HPDE6-E6E7 (cell line): Measurements from ENCODE around the gene SLC19A1.
"Not testable (repeated sequence)": the region's sequence is repeated elsewhere in the genome, so short reads cannot be mapped to it uniquely, and the experiment has no call there.

Experiments
- DNase-seq: peaks from one replicate; pipeline ENCODE4 v3.0.0; 2011; ENCODE audit warnings: missing footprints; ENCODE audit errors: extremely low spot score

Gene SLC19A1

DNA sequence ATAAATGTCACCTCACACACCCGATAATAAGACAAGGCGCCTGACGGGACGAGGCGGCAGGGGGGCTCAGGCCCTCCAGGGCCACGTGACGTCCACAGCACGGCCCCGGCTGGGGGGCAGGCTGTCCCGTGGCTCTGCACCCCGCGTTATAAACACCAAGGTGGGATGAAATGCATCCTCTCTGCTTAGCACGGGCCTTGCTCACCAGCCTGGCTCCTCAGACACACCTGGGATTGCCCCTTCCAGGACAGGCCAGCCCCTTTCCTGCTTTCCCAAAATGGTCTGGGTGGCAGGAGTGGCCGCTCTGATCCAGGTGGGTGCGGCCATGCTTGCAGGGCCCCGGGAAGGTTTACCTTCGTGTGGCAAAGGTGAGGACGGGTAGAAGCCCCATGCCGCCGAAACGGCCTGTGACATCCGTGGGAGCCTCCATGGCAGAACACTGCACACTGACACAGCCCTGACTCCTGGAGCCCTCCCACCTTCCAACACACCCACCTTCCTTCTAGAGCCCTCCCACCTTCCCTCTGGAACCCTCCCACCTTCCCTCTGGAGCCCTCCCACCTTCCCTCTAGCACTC lies 35.9 kb downstream of the SLC19A1 start:
- no peak for DNase-seq

DNA sequence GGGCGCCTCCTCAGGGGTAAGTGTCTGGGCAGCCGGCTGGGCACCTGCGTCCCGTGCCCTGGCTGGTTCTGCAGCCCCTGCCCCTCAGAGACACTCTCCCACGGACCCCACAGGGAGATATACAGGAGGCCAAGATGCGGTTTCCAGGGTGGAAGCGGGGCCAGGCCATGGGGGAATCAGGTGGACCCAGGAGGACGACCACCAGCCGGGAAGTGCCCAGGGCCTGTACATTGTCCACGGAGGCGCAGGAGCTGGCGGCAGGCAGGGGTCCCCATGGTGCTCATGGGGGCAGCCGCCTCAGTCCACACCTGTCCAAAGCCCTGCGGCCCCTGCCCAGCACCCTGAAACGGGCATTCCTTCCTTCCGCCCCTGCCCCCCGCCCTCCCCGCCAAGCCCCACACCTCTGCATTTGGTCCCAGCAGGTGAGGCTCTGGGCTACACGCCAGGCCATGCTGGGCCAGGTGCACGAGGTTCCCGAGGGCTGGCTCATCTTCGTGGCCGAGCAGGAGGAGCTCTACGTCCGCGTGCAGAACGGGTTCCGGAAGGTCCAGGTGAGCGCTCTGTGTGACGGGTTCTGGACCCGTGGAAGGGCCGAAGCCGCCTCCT lies 36.7 kb downstream of the SLC19A1 start:
- no peak for DNase-seq

- DNase-seq: no peak
Measured at GRCh38 chr21:45504516-45505415, 37.5 kb downstream of the SLC19A1 start.

- no peak for DNase-seq
Measured at GRCh38 chr21:45504021-45504515, 38.2 kb downstream of the SLC19A1 start.

- DNase-seq: not testable (repeated sequence)
Measured at GRCh38 chr21:45503226-45503625, 39.0 kb downstream of the SLC19A1 start.

DNA sequence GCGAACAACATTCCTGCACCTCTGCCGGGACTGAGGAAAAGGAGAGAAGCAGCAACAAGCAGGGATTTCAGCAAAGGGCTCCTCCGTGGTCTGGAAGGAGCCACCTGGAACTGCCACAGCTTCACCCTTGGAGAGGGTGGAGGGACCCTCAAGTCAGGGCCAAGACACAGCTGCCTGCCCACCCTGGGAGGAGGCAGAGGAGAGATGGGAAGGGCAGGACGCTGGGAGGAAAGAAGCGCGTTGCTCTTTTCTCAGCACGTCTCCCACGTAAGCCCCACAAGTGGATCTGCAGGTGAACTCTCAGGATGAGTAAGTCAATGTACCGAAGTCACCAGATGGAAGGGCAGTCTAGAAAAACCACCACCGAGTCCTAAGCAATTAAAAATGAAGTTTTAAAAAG lies 39.6 kb downstream of the SLC19A1 start:
- DNase-seq: no peak

- DNase-seq: no peak
Measured at GRCh38 chr21:45502006-45502345, 40.3 kb downstream of the SLC19A1 start.

- DNase-seq: not testable (repeated sequence)
Measured at GRCh38 chr21:45501081-45502005, 40.9 kb downstream of the SLC19A1 start.

DNA sequence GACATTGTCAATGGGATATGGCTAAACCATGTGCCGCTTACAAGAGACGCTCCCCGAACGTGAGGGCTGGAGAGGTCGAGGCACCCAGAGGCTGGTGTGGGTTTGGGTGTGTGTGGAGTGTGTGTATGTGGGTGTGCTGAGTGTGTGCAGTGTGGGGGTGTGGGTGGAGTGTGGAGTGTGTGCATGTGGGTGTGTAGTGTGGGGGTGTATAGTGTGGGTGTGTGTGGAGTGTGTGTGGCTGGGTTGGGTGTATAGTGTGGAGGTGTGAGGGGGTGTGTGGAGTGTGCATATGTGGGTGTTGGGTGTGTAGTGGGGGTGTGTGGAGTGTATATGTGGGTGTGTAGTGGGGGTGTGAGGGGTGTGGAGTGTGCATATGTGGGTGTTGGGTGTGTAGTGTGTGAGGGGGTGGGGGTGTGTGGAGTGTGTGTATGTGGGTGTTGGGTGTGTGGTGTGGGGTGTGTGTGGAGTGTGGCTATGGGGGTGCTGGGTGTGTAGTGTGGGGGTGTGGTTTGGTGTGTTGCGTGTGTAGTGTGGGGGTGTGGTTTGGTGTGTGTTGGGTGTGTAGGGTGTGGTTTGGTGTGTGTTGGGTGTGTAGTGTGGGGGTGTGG lies 42.2 kb downstream of the SLC19A1 start:
- DNase-seq: no peak

GRCh38 chr21:45499201-45499750 lies 43.0 kb downstream of the SLC19A1 start:
- DNase-seq: no peak

DNA sequence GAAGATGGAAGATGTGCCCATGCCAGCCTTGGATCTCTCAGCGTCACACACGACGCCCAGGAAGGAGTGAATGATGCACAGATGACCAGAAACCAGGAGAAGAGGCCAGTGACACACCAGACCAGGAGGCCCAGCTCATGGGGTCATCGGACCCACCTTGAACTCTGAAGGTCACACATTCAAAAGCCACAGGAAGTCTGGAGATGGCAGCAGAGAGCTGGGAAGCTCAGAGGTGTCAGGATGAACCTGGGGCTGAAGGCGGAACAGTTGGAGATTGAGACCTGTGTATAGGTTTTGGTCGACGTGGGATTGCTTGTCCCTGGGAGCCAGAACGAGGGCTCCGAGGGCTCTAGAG lies 43.6 kb downstream of the SLC19A1 start:
- DNase-seq: no peak

DNA sequence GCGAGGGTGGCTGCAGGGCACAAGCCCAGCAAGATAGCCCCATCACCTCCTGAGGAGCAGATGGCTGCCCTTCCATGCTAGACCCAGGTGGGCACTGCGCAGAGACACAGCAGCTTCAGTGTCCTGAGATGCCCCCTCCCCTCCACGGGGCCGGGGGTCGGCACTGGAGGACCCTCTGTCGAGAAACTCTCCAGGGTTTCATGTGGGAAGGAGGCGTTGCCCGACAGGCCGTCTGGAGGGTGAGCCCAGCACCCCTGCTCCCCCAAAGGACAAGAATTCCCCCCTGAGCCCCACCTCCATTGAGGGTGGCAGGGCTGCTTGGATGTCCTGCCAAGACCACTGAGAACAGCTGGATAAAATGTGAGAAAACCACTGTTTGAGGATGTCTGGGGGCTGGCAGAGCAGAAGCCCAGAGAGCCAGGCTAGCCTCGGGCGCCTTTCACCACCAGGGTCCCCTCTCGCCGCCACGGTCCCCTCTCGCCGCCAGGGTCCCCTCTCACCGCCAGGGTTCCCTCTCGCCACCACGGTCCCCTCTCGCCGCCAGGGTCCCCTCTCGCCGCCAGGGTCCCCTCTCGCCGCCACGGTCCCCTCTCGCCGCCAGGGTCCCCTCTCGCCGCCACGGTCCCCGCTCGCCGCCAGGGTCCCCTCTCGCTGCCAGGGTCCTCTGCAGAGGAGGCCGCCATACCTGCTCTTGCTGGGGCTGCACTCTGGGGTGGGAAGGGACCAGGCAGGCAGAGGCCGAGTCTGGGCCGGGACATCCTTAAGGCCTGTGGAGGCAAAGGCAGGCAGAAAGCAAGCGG lies 44.2 kb downstream of the SLC19A1 start:
- no peak for DNase-seq

GRCh38 chr21:45496968-45497845 lies 45.0 kb downstream of the SLC19A1 start:
- DNase-seq: no peak

DNA sequence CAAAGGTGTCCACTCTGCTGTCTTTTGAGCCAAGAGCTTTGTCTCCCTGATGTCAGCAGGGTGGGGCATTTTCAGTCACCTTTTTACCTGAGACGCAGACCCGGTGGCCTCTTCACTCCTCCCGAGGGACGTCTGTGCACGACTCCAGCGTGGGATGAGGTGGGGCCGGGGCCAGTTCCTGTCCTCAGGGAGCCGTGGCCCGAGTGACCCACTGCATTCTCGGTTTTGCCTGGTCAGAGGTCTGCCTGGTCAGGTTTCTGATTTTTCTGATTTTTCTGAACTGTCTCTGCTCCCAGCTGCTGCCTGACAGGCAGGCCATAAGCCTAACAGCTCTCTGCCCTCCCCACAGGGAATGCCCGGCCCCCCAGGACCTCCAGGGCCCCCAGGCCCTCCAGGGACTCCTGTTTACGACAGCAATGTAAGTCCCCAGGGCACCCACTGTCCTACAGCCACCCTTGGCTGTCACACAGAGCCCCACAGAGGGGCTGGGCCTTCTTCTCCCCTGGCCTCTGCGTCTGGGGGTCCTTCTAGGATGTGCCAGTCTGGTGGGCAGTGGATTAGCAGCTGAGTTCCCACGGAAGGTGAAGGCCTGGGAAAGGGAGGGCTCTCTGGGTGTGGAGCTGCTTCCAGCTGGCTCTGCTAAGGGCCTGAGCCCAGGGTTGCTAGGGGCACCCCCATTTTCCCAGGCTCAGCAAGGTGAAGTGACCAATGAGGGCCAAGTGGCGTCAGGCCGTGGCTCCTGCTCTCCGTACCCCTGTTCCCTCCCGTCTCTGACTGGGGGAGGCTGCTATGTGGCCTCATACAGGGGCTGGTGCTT lies 45.9 kb downstream of the SLC19A1 start:
- no peak for DNase-seq

DNA sequence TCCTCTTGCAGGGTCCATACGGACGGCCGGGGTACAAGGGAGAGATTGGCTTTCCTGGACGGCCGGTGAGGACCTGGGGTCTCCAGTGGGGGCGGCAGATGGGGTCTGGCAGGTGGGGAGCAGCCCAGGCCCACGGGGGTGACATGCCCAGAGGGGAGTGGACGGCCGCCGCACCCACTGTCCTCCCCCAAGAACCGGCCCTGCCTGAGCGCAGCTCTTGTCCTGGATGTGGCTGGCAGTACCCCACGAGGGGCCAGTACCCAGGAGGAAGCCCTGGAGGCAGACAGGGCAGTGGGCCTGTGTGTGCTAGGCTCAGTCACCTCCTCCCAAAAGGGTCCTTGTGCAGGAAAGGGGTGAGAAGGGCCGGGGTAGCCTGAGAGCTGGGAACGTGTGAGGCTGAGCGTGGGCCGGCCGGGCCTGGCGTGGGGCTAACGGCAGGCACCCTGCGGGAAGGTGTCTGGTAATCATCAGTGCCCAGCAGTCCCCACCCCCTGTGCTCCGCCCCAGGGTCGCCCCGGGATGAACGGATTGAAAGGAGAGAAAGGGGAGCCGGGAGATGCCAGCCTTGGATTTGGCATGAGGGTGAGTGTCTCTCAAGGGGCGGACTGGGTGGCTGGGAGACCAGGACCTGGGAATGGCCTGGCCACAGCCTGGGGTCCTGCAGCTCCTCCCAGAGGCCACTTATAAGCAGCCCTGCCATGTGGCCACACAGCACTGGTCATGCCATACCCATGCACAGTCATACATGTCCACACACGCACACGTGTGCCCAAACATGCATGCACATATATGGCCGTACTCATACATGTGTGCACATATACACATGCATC lies 47.2 kb downstream of the SLC19A1 start:
- no peak for DNase-seq

- no peak for DNase-seq
Measured at GRCh38 chr21:45494135-45494850, 47.9 kb downstream of the SLC19A1 start.
